ENCODE results near the gene LANCL3.

Gene LANCL3

GRCh38 chrX:37676811-37677210 is 105.3 kb downstream of the LANCL3 start:
- ChIA-PET POLR2A (no interaction called here), CTCF (no interaction called here)
- H3K36me3 ChIP-seq (ENCODE audit: control insufficient read depth in 2 of 2, insufficient read depth in 1 of 2, low read length in 2 of 2): no peaks in the 10 kb centered on the region
- peaks cover 3% of the 10 kb centered on the region; the same call in 1 of the 2 replicates for H3K4me1 ChIP-seq (ENCODE audit: control insufficient read depth, insufficient read depth, low read length)
- no peak overlapping the region for H3K4me3 ChIP-seq (ENCODE audit: low read depth, low read length)
- TF ChIP-seq REPIN1 (tag by site-specific recombination; IDR thresholded peaks at IDR 0.05; ENCODE audit: low read depth) (no peak), PRDM6 (tag by site-specific recombination; IDR thresholded peaks at IDR 0.05) (no peak), MZF1 (tag by site-specific recombination; IDR thresholded peaks at IDR 0.05; ENCODE audit: borderline replicate concordance) (no peak), SP7 (tag by site-specific recombination; IDR thresholded peaks at IDR 0.05) (no peak), ZBTB6 (tag by site-specific recombination; IDR thresholded peaks at IDR 0.05) (no peak), ZNF664 (tag by site-specific recombination; IDR thresholded peaks at IDR 0.05) (no peak), KLF1 (tag by site-specific recombination; IDR thresholded peaks at IDR 0.05) (no peak), ZBTB49 (tag by site-specific recombination; IDR thresholded peaks at IDR 0.05; ENCODE audit: low read depth) (no peak)
- H3K9me3 ChIP-seq (ENCODE audit: control insufficient read depth, insufficient read depth, low read depth, low read length): no peaks in the 10 kb centered on the region
- no peak overlapping the region for H3K27ac ChIP-seq (ENCODE audit: extremely low read depth, low read depth, low read length)

DNA sequence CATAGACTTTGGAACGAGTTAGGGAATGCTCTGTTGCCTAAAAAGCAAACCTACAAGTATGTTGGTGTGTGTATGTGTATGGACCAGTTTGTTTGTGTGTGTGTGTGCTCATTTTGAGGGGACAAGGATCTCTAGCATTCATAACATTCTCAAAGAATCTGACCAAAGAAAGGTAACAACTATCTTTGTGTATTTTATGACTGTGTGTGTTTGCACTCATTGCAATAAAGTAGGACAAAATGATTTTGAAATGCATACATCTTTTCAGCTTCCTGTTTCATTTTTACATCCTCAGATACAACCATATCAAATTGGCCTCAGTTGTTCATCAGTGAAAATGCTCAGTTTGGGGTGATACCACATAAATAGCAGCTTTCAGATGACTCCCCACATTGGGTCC is 105.8 kb downstream of the LANCL3 start:
- H3K9me3 ChIP-seq (ENCODE audit: control insufficient read depth, insufficient read depth, low read depth, low read length): no peaks in the 10 kb centered on the region
- H3K4me1 ChIP-seq (ENCODE audit: control insufficient read depth, insufficient read depth, low read length): peaks cover 3% of the 10 kb centered on the region; the same call in 1 of the 2 replicates
- no peak overlapping the region for H3K4me3 ChIP-seq (ENCODE audit: low read depth, low read length)
- CTCF ChIA-PET: no interaction called here
- TF ChIP-seq PRDM1 (tag by site-specific recombination; IDR thresholded peaks at IDR 0.05) (no peak), KLF16 (tag by site-specific recombination; IDR thresholded peaks at IDR 0.05) (no peak), ZBTB1 (tag by site-specific recombination; IDR thresholded peaks at IDR 0.05) (no peak), SP2 (tag by site-specific recombination; IDR thresholded peaks at IDR 0.05) (no peak), ZBTB17 (tag by site-specific recombination; IDR thresholded peaks at IDR 0.05) (no peak), ZNF600 (tag by site-specific recombination; IDR thresholded peaks at IDR 0.05) (no peak), ZBTB20 (tag by site-specific recombination; IDR thresholded peaks at IDR 0.05) (no peak), ZNF513 (tag by site-specific recombination; IDR thresholded peaks at IDR 0.05) (no peak), ZNF221 (tag by site-specific recombination; IDR thresholded peaks at IDR 0.05; ENCODE audit: borderline replicate concordance) (no peak), ZNF341 (tag by site-specific recombination; IDR thresholded peaks at IDR 0.05; ENCODE audit: low read depth) (no peak), GLIS1 (tag by site-specific recombination; IDR thresholded peaks at IDR 0.05) (no peak), ZSCAN23 (tag by site-specific recombination; IDR thresholded peaks at IDR 0.05) (no peak), ZNF837 (tag by site-specific recombination; IDR thresholded peaks at IDR 0.05) (no peak), ZSCAN30 (tag by site-specific recombination; IDR thresholded peaks at IDR 0.05) (no peak), ZNF660 (tag by site-specific recombination; IDR thresholded peaks at IDR 0.05) (no peak), SETDB1 (IDR thresholded peaks at IDR 0.05; ENCODE audit: insufficient read length, low read length) (no peak), IKZF3 (tag by site-specific recombination; IDR thresholded peaks at IDR 0.05) (no peak), ZNF704 (tag by site-specific recombination; IDR thresholded peaks at IDR 0.05) (no peak), ZNF510 (tag by site-specific recombination; IDR thresholded peaks at IDR 0.05; ENCODE audit: insufficient replicate concordance) (no peak)
- TF ChIP-seq, protein P1, sequence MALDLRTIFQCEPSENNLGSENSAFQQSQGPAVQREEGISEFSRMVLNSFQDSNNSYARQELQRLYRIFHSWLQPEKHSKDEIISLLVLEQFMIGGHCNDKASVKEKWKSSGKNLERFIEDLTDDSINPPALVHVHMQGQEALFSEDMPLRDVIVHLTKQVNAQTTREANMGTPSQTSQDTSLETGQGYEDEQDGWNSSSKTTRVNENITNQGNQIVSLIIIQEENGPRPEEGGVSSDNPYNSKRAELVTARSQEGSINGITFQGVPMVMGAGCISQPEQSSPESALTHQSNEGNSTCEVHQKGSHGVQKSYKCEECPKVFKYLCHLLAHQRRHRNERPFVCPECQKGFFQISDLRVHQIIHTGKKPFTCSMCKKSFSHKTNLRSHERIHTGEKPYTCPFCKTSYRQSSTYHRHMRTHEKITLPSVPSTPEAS (tag by site-specific recombination; IDR thresholded peaks at IDR 0.05): no peak
- H3K36me3 ChIP-seq (ENCODE audit: control insufficient read depth in 2 of 2, insufficient read depth in 1 of 2, low read length in 2 of 2): no peaks in the 10 kb centered on the region
- POLR2A ChIA-PET: no interaction called here
- H3K27ac ChIP-seq (ENCODE audit: extremely low read depth, low read depth, low read length): no peak overlapping the region

Data from HEK293 (cell line).